Measurements from ENCODE around the gene MTUS2.

GRCh38 chr13:29509999-29510589, 690.0 kb downstream of the MTUS2 start:
- TF ChIP-seq EP300 (IDR thresholded peaks at IDR 0.05; ENCODE audit: borderline replicate concordance in 1 of 2, low read depth in 2 of 2, low read length in 2 of 2): no peak
- TF ChIP-seq TBP (IDR thresholded peaks at IDR 0.05; ENCODE audit: low read depth, low read length): no peak
- no peak for TF ChIP-seq POLR2A (IDR thresholded peaks at IDR 0.05; ENCODE audit: control extremely low read depth in 1 of 2, low read depth in 2 of 2, low read length in 2 of 2)
- no peak for TF ChIP-seq PHF8 (conservative IDR thresholded peaks at IDR 0.05; ENCODE audit: low read depth, low read length)
- no peak for TF ChIP-seq ATF3 (IDR thresholded peaks at IDR 0.05; ENCODE audit: insufficient read depth, low read depth, low read length)
